ENCODE results near the gene KRTAP10-10.
"Not testable (repeated sequence)": the region's sequence is repeated elsewhere in the genome, so short reads cannot be mapped to it uniquely, and the experiment has no call there.

Gene KRTAP10-10

DNA sequence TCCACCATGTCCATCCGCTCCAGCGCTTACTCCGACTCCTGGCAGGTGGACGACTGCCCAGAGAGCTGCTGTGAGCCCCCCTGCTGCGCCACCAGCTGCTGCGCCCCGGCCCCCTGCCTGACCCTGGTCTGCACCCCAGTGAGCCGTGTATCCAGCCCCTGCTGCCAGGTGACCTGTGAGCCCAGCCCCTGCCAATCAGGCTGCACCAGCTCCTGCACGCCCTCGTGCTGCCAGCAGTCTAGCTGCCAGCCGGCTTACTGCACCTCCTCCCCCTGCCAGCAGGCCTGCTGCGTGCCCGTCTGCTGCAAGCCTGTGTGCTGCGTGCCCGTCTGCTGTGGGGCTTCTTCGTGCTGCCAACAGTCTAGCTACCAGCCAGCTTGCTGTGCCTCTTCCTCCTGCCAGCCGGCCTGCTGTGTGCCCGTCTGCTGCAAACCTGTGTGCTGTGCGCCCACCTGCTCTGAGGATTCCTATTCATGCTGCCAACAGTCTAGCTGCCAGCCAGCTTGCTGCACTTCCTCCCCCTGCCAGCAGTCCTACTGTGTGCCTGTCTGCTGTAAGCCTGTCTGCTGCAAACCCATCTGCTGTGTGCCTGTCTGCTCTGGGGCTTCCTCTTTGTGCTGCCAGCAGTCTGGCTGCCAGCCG lies 9.9 kb upstream of the KRTAP10-10 start:
- not testable (repeated sequence) for DNase-seq (ENCODE audit: low read depth)

DNA sequence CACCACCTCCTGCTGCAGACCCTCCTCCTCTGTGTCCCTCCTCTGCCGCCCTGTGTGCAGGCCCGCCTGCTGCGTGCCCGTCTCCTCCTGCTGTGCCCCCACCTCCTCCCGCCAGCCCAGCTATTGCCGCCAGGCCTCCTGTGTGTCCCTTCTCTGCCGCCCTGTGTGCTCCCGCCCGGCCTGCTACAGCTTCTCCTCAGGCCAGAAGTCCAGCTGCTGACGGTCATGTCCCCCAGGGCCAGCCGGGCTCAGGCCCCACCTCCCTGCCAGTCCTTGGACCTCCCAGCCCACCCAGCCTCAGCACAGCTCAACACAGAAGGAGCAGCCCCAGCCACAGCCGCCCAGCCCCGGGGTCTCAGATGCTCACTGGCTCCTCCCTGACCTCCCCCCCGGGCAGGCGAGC lies 9.3 kb upstream of the KRTAP10-10 start:
- not testable (repeated sequence) for DNase-seq (ENCODE audit: low read depth)

DNA sequence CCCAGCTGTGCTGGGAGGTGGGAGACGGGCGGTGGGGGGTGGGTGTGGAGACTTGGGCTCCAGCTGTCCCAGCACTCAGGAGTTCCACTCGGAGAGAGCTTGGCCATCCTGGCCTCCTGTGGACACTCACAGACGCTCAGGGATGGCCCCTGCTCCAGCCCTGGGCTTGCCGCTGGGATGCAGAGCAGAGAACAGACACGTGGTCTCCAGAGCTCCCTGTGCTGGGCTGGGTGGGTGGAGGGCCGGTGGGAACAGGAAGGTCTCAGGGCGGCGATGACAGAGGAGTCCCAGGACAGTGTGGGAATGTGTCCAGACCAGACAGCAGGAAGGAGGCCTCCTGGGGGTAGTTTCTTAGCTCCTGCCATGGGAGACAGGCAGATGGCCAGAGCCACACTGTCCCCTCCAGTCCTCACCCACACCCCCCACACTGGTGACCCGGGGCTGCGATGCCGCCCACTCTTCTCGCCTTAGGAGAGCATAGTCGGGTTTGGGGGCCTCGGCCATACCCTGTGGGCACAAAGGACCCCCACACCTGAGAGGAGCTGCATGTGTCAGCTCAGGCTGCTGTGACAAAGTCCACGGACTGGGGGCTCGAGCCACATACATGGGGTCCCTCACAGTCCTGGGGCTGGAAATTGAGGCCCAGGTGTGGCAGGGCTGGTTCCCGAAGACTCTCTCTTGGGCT lies 8.3 kb upstream of the KRTAP10-10 start:
- no peak for DNase-seq (ENCODE audit: low read depth)

DNA sequence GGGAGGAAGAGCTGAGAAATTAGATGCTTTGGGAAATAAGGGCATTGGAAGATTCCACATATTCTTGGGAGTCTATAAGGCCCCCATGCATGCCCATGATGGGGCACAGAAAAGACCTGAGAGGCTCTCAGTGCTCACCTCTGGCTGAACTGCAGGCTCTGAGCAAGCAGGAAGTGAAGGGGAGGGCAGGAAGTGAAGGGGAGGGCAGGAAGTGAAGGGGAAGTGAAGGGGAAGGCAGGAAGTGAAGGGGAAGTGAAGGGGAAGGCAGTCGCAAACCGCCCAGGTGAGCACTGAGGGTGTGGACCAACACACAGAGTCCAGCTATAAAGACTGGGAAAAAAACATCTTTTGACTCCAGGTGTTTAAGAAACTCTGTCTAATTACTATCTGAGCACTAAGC lies 6.7 kb upstream of the KRTAP10-10 start:
- no peak for DNase-seq (ENCODE audit: low read depth)

DNA sequence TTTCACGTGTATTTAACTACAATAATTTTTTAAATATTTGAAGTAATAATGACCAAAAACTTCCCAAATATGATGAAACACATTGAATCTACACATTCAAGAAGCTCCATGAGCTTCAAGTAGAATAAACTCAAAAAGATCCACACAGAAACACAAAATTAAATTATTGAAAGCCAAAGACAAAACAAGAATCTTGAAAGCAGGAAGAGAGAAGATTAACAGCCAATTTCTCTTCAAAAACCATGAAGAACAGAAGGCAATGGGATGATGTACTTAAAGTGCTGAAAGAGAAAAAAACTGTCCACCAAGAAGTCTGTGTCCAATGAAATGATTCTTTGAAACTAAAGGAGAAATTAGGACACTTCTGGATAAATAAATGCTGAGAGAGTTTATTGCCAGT lies 5.1 kb upstream of the KRTAP10-10 start:
- no peak for DNase-seq (ENCODE audit: low read depth)

DNA sequence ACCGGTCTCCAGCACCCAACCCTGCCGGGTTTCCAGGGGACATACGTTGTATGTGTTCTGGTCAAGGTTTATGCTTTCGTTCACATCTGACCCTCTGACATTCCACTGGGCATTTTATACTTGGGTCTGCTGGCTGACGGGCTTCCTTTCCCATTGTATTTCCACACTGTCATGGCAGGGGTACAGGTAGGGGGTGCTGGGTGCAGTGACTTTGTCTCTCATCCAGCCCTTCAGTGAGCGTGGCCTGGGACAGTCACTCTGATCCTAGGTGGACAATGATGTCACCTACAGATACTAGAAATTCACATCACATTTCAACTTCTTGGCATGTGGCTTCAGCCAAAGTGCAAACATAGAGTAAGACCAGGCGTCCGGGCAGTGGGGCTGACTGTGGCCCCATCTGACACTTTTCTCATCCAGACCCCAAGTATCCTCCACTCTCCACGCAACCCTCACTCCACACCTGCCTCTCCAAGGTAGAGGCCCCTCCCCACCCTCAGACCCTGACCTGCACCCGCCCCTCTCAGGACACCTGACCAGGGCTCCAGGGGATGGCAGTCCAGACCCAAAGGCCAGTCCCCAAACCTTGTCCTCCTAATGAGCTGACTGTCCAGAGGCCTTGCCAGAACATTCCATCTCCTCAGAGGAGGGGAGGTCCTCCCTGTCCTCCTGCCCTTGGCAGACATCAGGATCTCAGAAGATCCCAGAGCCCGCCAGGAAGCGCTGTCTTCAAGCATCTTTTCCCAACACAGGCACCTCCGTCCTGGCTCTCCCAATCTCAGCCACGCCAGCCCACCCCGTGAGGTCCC lies 743 bp upstream of the KRTAP10-10 start:
- DNase-seq (ENCODE audit: low read depth) = no peak

DNA sequence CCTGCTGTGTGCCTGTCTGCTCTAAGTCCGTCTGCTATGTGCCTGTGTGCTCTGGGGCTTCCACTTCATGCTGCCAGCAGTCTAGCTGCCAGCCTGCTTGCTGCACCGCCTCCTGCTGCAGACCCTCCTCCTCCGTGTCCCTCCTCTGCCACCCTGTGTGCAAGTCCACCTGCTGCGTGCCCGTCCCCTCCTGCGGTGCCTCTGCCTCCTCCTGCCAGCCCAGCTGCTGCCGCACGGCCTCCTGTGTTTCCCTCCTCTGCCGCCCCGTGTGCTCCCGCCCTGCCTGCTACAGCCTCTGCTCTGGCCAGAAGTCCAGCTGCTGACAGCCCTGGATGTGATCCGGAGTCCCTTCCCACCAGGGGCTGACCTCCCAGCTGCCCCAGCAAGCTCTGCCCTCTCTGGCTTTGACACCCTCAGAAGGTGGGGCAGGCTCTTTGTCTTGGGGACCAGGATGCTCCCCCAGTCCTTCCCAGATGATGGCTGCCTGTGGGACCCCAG lies 744 bp downstream of the KRTAP10-10 start:
- not testable (repeated sequence) for DNase-seq (ENCODE audit: low read depth)

DNA sequence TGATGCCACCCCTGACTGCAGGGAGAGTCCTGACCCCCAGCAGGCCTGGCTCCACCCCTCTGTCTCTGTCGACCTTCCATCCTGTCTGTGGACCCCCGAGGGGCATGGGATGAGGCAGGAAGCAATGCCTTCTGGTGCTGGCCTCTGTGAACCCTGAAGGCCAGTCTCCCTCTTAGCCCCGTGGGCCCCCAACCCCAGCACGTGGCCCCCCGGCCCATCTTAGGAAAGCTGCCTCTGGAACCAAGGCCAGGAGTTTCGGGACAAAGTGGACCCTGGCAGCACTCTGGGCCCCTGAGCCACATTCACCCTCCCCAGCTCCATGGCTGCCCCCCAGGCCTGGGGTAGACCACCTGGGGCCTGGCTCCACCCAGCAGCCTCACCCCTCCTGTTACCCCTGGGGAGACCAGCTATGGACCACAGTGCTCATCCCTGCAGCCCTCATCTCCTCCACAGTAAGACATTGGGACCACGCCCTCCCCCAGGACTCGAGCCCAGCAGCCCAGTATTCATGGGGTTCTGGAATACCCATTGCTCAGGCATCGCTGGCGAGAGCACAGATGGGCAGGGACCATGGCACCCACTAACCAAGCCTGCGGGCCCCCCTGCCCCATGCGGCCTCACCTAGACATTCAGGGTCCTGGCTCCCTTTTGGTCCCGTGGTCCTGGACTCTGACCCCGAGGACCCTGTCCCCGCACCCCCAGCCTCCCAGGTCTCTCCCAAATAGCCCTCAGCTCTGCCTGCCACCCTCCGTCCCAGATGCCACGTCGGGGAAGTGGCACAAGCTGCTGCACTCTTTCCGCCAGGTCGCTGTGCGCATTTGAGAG lies 1.6 kb downstream of the KRTAP10-10 start:
- DNase-seq (ENCODE audit: low read depth) = not testable (repeated sequence)

DNA sequence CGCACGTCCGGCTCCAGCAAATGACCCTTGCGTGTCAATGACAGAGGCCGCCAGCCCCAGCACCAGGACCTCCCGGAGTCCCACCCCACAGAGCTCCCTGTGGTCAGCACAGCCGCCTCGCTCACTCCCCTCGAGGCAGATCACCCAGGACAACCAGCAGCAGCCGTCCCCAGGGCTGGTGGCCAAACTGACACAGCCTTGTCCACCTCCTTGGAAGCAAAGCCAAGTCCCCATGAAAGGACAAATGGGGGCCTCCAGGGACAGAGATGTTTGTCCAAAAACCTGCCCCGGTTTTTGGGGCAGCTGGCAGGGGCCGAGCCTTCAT lies 2.1 kb downstream of the KRTAP10-10 start:
- DNase-seq (ENCODE audit: low read depth) = no peak

DNA sequence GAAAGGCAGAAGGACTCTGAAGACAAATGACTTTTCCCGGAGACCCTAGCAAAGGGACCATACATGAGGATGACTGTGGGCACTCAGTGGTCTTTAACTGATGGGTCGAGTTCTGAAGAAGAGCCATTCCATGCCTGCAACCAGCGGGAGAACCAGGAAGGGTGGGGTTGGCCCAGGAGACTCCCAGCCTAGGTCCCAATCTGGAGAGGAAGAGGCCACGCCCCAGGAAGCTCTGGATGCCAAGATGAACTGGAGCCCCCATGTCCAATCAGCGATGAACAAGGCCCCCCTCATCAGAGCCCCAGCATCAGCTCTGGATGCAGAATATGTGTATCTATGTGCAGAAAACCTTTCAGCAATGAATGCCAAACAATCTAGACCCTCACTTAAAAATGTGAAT lies 3.6 kb downstream of the KRTAP10-10 start:
- no peak for DNase-seq (ENCODE audit: low read depth)

DNA sequence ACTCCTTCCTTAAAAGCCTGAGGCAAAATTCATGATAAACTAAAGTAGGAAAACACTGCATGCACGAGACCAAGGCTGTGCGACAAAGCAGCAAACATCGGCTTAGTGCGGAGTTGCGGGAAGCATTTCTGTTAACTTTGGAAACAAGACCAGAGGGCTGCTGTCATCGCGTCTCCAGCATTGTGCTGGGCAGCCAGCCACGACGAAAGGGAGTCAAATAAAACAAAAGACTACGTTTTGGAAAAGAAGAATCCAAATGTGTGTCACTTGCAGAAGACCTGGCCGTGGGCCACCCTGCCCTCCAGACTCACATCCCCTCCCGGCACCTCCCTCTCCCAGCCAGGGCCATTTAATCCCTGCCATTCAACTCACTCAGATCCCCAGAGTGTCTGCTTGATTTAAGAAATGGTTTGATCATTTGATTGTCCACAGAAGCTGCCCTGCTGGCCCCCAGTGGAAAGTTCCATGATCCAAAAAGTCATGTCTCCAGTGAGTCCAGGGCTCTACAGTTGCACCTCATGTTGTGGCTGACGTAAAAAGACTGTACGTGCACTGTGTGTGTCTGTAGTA lies 6.7 kb downstream of the KRTAP10-10 start:
- no peak for DNase-seq (ENCODE audit: low read depth)

DNA sequence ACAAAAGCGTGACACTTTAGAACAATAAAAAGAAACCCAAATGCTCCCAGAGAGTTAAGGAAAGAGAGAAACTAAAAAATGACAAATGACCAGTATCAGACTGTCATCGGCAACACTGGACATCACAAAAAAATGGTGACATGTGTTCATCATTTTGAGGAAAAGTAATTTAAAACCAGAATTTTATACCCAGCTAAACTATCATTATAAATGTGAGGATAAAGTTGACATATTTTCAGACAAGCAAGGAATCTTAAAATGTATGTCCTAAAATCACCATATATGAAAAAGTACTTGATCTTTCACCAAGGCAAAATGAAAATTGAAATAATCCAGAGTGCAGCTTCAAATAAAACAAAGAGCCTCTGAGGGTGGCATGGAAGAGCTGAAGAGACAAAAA lies 7.7 kb downstream of the KRTAP10-10 start:
- no peak for DNase-seq (ENCODE audit: low read depth)

DNA sequence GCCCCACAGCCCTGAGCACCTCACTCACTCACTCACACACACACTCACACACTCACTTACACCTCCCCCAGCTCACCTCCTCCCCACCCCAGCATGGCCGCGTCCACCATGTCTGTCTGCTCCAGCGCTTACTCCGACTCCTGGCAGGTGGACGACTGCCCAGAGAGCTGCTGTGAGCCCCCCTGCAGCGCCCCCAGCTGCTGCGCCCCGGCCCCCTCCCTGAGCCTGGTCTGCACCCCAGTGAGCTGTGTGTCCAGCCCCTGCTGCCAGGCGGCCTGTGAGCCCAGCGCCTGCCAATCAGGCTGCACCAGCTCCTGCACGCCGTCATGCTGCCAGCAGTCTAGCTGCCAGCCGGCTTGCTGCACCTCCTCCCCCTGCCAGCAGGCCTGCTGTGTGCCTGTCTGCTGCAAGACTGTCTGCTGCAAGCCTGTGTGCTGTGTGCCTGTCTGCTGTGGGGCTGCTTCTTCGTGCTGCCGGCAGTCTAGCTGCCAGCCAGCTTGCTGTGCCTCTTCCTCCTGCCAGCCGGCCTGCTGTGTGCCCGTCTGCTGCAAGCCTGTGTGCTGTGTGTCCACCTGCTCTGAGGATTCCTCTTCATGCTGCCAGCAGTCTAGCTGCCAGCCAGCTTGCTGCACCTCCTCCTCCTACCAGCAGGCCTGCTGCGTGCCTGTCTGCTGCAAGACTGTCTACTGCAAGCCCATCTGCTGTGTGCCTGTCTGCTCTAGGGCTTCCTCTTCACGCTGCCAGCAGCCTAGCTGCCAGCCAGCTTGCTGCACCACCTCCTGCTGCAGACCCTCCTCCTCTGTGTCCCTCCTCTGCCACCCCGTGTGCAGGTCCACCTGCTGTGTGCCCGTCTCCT lies 9.4 kb downstream of the KRTAP10-10 start, which contains the start of gene KRTAP10-11:
TSS of gene KRTAP10-11 (plus strand) at position 49 of the 856 bp plus-strand sequence. CDS start at position 94, 45 bp downstream.
- DNase-seq (ENCODE audit: low read depth) = not testable (repeated sequence)

DNA sequence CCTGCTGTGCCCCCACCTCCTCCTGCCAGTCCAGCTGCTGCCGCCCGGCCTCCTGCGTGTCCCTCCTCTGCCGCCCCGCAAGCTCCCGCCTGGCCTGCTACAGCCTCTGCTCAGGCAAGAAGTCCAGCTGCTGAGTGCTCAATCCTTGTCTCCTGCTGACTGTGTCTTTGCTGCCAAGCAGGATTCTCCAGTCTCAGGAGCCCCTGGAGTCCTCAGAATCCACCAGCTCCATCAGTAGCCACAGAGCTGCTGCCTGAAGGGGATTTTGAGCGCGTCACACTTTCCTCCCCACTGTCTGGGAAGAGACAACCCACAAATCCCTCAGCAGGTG lies 10.0 kb downstream of the KRTAP10-10 start:
- no peak for DNase-seq (ENCODE audit: low read depth)

DNA sequence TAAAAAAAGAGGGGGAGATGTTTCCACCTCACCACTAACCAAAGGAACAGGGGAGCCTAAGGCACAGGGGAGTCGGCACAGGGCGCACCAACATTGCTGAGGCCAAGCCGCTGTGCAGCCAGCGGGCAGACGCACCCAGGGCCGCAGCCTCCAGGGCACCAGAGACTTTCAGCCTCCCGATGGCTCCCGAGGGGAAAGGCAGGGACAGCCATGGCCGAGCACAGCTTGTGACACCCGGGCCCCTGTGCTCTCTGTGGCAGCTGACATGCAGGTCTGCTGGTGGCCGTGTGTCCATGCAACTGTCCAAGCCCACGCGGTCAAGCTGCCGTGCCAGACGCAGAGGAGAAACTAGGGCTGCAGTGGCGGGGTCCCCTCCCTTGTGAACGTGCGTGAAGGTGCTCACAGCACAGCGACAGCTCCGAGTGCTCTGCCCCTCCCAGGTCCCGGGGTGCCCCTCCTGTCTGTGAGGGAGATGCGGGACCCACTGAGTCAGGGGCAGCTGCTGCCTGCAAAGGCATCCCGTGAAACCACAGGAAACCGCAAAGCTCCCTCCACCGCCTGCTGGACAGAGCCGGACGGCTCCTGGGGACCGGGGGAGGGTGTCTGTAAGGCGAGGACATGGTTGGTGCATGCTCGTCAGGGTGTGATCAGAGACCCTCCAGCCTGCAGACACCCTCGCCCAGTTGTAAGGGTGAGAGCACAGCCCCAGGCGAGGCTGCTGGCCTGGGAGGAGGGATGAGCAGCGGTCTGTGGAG lies 11.6 kb downstream of the KRTAP10-10 start:
- no peak for DNase-seq (ENCODE audit: low read depth)

DNA sequence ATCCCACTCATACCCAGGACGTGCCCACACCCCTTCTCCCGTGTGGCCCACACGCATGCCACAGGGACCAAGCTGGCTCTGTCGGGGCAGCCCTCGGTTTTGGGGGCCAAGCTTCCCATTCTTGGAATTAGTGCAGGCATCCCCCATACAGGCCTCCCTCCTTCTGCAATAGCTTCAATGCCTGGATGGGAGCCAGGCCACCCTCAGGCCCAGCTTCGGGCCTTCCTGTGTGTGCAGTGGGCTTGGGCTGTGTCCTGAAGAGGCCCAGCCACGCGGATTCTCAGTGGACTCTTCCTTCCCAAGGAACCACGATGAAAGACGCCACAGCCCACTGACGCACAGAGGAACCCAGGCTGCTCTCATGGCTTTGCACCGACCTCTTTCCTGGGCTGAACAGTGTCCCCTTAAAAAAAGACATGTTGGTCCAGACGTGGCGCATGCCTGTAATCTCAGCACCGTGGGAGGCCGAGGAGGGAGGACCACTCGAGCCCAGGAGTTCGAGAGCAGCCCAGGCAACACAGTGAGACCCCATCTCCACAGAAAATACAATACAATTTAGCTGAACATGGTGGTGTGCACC lies 12.5 kb downstream of the KRTAP10-10 start:
- no peak for DNase-seq (ENCODE audit: low read depth)

DNA sequence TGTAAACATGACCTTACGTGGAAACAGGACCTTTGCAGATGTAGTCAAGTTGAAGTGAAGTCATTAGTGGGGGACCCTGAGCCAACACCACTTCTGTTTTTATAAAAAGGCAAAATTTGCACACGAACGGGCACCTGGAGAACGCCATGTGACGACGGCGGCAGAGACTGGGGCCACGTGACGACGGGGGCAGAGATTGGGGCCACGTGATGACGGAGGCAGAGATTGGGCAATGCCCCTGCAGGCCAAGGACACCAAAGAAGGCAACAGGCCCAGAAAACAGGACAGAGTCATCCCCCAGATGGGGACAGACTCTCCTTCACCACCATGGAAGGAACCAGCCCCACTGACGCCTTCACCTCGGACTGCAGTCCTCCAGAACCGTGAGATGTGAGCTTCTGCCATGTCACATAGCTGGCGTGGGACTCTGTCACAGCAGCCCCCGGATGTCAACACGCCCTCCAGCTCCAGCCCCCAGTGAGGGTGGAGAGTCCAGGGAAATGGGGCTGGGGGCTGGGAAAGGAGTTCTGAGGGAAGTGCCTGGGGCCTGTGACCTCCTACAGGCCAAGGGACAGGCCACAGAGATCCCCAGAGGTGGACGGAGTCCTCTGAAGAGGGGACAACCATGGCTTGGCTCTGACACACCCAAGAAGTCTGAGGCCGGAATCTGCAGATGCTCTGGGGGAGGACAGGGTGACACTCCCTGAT lies 13.3 kb downstream of the KRTAP10-10 start:
- DNase-seq (ENCODE audit: low read depth) = no peak

DNA sequence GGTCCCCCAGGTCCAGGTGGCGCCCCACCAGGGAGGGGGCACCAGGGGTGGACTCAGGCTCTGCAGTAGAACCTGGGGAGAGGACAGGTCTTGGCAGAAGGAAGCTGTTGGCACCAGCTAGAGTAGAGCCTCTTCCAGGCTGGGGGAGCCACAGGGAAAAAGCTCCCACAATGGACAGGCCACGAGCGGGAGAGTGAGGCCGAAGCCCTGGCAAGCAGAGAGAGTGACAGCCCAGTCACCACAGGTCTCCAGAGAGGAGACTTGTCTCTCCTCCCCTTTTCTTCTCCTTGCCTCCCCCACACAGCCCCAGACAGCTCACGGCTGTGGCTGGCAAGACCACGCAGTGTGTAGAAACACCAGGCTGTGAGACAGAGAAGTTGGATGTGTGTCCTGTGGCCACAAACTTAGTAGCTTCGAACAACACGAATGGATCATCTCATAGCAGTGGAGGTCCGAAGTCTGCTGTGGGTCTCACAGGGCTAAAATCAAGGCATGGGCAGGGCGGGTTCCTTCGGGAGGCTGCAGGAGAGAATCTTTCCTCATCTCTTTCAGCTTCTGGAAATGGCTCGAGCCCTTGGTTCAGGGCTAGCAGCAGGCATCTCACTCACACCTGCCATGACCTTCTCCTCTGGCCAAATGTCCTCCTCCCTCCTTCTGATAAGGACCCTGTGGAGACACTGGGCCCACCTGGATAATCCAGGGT lies 14.0 kb downstream of the KRTAP10-10 start:
- no peak for DNase-seq (ENCODE audit: low read depth)
